K562 (cell line): ENCODE measurements around the gene RASSF1.

Experiments used
- MAFG ChIP-seq: fragments of 450-650 bp; conservative IDR thresholded peaks from 2 replicates; pipeline ENCODE4 v1.6.1; 2016; ENCODE audit warnings: missing genetic modification characterization, missing compliant biosample characterization
- POLR2AphosphoS5 ChIP-seq: IDR thresholded peaks from 2 replicates; pipeline ENCODE4 v1.6.1; 2011; ENCODE audit warnings: mild to moderate bottlenecking, low read depth, low read length, moderate library complexity; ENCODE audit not compliant: control insufficient read depth, insufficient read depth
- USF2 ChIP-seq: sonication (generic); formaldehyde crosslinking; IDR thresholded peaks from 2 replicates; pipeline ENCODE4 v1.5.0; 2020; ENCODE audit warnings: missing genetic modification reagents

- TF ChIP-seq USF2 (CRISPR knock-in tag) (no peak), POLR2AphosphoS5 (no peak), MAFG (tag) (no peak)
Measured at GRCh38 chr3:50388016-50388719, 47.5 kb upstream of the RASSF1 start.
